Measurements from ENCODE around the gene FAM107B. TPM values are rescaled to one million over a fixed set of nuclear protein-coding genes. Genes with fewer than 3 reads are reported as not detected.
A peak's percentile ranks its signal among the peaks of the same experiment; 100 is the strongest.
"Not testable (repeated sequence)": the region's sequence is repeated elsewhere in the genome, so short reads cannot be mapped to it uniquely, and the experiment has no call there.

The FAM107B gene
- 22.0 TPM for polyA plus RNA-seq (2013, experiment 1 of 2)
- 22.8 TPM for polyA plus RNA-seq (2013, experiment 2 of 2)

DNA sequence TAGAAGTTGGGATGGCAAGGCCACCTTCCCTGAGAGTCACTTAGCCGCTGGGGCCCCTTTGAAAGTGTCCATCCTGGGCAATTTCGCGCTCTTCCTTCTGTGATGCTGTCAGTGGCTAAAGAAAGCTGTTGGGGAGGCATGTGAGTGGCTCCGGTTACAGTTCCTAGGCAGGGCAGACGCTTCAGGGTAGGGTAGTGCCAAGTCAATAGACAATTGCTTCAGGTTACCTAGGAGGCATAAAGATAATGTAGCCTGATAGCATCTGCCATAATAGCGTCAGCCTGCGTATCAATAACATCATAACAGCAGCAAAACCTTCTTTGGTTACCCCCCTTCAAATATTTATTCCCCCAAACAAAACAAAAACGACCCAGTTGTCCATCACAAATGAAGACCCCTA is at the start of gene FAM107B:
FAM107B (minus strand) TSS at position 101 of the 400 bp plus-strand sequence. CDS start 234 bp downstream, outside the sequence.
- Histone ChIP-seq H3K27me3 (ENCODE audit: insufficient read depth, low read length) (no peaks in the 10 kb centered on the region), H3K4me3 (ENCODE audit: low read length) (no peak within 1 kb of the TSS), H3K9ac (ENCODE audit: low read depth, low read length) (no peak within 1 kb of the TSS), H3K27ac (ENCODE audit: low read depth, low read length) (no peak within 1 kb of the TSS), H3K9me3 (ENCODE audit: insufficient read depth, low read depth, low read length) (no peaks in the 10 kb centered on the region), H3K4me1 (ENCODE audit: insufficient read depth, low read length) (no peaks in the 10 kb centered on the region), H3K36me3 (ENCODE audit: insufficient read depth, low read length) (no peaks in the 10 kb centered on the region)
- WGBS = 94% methylated on average over 8 of the region's 8 CpGs

GRCh38 chr10:14823966-14824365 is 49.3 kb upstream of the FAM107B start:
- Histone ChIP-seq H3K36me3 (ENCODE audit: insufficient read depth, low read length) (no peaks in the 10 kb centered on the region), H3K9ac (ENCODE audit: low read depth, low read length) (no peak overlapping the region), H3K27ac (ENCODE audit: low read depth, low read length) (no peak overlapping the region), H3K4me3 (ENCODE audit: low read length) (no peak overlapping the region), H3K4me1 (ENCODE audit: insufficient read depth, low read length) (peaks cover 10% of the 10 kb centered on the region; the same call in 1 of the 2 replicates), H3K27me3 (ENCODE audit: insufficient read depth, low read length) (no peaks in the 10 kb centered on the region), H3K9me3 (ENCODE audit: insufficient read depth, low read depth, low read length) (no peaks in the 10 kb centered on the region)
- WGBS = 93% methylated on average over 3 of the region's 3 CpGs

DNA sequence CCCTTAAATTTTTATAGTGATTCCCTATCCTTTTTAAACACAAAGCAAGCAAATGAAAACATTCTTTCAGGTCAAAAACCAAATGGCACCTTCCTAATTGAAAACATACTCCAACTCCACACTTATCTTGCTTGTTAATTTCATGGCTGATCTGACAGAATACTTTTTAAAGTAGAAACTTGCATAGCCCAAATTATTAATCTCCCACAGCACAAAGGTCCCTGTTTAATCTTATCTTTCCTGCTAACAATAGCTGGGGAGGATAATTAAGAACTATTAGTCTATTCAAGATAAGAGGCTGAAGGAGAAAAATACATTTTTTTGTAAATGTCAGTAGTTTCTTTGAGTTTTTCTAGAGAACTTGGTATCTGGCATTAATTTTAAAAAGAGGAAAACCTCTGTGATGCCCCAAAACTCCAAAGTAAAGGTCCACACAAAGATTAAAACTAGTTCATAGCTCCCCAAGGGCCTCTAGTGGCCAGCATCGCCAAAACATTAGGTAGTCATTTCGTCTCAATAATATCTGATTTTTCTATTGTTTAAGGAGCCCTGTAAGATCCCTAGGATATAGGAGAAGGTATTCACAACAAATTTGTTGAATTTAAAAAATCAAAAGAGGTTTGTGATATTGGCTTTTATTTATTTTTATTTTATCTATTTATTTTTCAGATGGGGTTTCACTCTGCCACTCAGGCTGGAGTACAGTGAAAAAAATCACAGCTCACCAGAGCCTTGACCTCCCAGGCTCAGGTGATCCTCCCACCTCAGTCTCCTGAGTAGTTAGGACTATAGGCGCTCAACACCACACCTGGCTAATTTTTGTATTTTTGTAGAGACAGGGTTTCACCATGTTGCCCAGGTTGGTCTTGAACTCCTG is 48.4 kb upstream of the FAM107B start:
- Histone ChIP-seq H3K27me3 (ENCODE audit: insufficient read depth, low read length) (no peaks in the 10 kb centered on the region), H3K27ac (ENCODE audit: low read depth, low read length) (no peak overlapping the region), H3K36me3 (ENCODE audit: insufficient read depth, low read length) (no peaks in the 10 kb centered on the region), H3K4me1 (ENCODE audit: insufficient read depth, low read length) (peaks cover 10% of the 10 kb centered on the region; the same call in 1 of the 2 replicates), H3K4me3 (ENCODE audit: low read length) (no peak overlapping the region), H3K9ac (ENCODE audit: low read depth, low read length) (no peak overlapping the region), H3K9me3 (ENCODE audit: insufficient read depth, low read depth, low read length) (no peaks in the 10 kb centered on the region)
- 92% methylated on average over 1 of the region's 3 CpGs for WGBS

DNA sequence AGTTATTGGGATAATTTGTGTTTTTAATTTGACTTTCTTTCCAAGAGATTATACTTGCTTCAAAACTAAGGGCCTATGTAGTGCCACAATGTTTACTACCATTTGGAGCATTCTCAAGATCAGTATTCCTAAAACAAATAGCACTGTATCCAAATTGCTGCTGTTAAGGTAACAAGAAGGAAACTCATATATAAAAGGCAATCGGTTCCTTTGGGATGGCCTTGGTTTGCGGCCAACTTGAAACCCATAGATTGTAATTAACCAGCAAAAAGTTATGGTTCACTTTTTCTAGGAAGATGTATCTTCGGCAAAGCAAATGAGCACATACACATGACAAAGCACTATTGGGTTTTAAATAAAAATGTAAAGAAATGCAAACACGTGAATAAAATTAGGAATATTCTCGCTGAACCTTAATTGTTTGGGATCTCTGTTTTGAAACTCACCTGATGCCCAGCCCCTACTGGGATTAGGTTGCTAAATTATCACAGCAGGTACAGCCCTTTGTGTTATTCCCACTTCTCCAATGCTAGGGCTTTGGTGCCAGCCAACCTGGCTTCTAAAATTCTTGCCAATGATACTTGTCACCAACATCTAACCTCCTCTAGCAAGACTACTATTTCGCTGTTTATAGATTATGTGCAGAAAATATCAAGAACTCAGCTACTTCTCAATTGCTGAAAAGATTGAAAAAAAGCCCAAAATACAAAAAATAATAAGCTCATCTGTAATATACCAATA is 47.1 kb upstream of the FAM107B start:
- H3K4me3 ChIP-seq (ENCODE audit: low read length) = no peak overlapping the region
- WGBS = 87% methylated on average over 5 of the region's 6 CpGs
- H3K27me3 ChIP-seq (ENCODE audit: insufficient read depth, low read length) = no peaks in the 10 kb centered on the region
- no peaks in the 10 kb centered on the region for H3K9me3 ChIP-seq (ENCODE audit: insufficient read depth, low read depth, low read length)
- no peaks in the 10 kb centered on the region for H3K36me3 ChIP-seq (ENCODE audit: insufficient read depth, low read length)
- H3K9ac ChIP-seq (ENCODE audit: low read depth, low read length) = no peak overlapping the region
- peaks cover 10% of the 10 kb centered on the region; the same call in 1 of the 2 replicates for H3K4me1 ChIP-seq (ENCODE audit: insufficient read depth, low read length)
- H3K27ac ChIP-seq (ENCODE audit: low read depth, low read length) = 0 out of 2 replicates have a peak overlapping the region, but pooled peaks have one; percentile 18

GRCh38 chr10:14820775-14821154 is 46.1 kb upstream of the FAM107B start:
- 87% methylated on average over 5 of the region's 5 CpGs for WGBS
- peaks cover 10% of the 10 kb centered on the region; the same call in 1 of the 2 replicates for H3K4me1 ChIP-seq (ENCODE audit: insufficient read depth, low read length)
- no peak overlapping the region for H3K4me3 ChIP-seq (ENCODE audit: low read length)
- H3K36me3 ChIP-seq (ENCODE audit: insufficient read depth, low read length) = no peaks in the 10 kb centered on the region
- no peaks in the 10 kb centered on the region for H3K9me3 ChIP-seq (ENCODE audit: insufficient read depth, low read depth, low read length)
- no peak overlapping the region for H3K27ac ChIP-seq (ENCODE audit: low read depth, low read length)
- no peak overlapping the region for H3K9ac ChIP-seq (ENCODE audit: low read depth, low read length)
- H3K27me3 ChIP-seq (ENCODE audit: insufficient read depth, low read length) = no peaks in the 10 kb centered on the region

DNA sequence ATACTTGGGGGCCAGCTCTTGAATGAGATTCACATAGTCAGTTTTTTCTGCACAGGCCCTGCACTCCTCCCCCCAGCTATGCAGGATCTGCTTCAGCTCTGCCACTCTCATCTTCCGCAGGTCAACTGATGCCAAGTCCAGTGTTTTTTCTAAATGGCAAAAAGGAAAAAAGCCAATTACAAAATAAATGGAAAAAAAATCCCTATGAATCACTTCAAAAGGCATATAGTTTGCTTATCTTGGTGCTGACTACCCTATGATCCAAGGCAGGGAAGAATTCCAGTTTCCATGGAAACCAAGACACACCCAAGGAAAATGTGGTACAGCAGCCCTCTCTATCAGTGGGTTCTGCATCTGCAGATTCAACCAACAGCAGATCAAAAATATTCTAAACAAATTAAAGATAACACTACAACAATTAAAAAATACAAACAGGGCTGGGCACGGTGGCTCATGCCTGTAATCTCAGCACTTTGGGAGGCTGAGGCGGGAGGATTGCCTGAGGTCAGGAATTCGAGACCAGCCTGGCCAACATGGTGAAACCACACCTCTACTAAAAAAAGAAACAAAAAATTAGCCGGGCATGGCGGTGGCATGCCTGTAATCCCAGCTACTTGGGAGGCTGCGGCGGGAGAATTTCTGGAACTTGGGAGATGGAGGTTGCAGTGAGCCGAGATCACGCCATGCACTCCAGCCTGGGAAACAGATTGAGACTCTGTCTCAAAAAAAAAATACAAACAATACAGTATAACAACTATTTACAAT is 45.5 kb upstream of the FAM107B start:
- Histone ChIP-seq H3K4me3 (ENCODE audit: low read length) (no peak overlapping the region), H3K27me3 (ENCODE audit: insufficient read depth, low read length) (no peaks in the 10 kb centered on the region), H3K36me3 (ENCODE audit: insufficient read depth, low read length) (no peaks in the 10 kb centered on the region), H3K27ac (ENCODE audit: low read depth, low read length) (no peak overlapping the region), H3K4me1 (ENCODE audit: insufficient read depth, low read length) (peaks cover 10% of the 10 kb centered on the region; the same call in 1 of the 2 replicates), H3K9ac (ENCODE audit: low read depth, low read length) (no peak overlapping the region), H3K9me3 (ENCODE audit: insufficient read depth, low read depth, low read length) (no peaks in the 10 kb centered on the region)
- WGBS = 94% methylated on average over 10 of the region's 10 CpGs

- H3K27ac ChIP-seq (ENCODE audit: low read depth, low read length); H3K9ac ChIP-seq (ENCODE audit: low read depth, low read length); H3K36me3 ChIP-seq (ENCODE audit: insufficient read depth, low read length); H3K4me1 ChIP-seq (ENCODE audit: insufficient read depth, low read length); H3K27me3 ChIP-seq (ENCODE audit: insufficient read depth, low read length); H3K9me3 ChIP-seq (ENCODE audit: insufficient read depth, low read depth, low read length); H3K4me3 ChIP-seq (ENCODE audit: low read length): not testable (repeated sequence)
- 97% methylated on average over 7 of the region's 7 CpGs for WGBS
Observed at GRCh38 chr10:14816717-14817116, 42.0 kb upstream of the FAM107B start.

GRCh38 chr10:14815681-14816080 is 41.0 kb upstream of the FAM107B start:
- WGBS = 98% methylated on average over 6 of the region's 6 CpGs

DNA sequence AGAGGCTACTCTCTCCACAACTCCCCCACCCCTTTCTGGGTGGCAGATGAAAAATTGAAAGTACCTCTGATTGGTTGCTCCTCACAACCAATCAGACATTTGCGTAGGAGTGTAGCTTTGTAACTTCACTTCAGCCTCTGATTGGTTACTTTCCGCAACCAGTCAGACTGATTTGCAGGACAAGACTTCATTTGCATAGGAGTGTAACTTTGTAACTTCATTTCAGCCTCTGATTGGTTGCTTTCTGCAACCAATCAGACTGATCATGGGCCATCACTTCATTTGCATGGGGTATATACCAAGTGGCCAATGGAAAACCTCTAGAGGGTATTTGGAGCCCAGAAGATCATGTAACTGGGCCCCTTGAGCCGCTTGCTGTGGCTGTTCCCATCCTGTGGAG is 37.6 kb upstream of the FAM107B start:
- Histone ChIP-seq H3K9ac (ENCODE audit: low read depth, low read length) (no peak overlapping the region), H3K4me3 (ENCODE audit: low read length) (no peak overlapping the region), H3K27ac (ENCODE audit: low read depth, low read length) (no peak overlapping the region), H3K4me1 (ENCODE audit: insufficient read depth, low read length) (peaks cover 9% of the 10 kb centered on the region; the same call in 1 of the 2 replicates), H3K9me3 (ENCODE audit: insufficient read depth, low read depth, low read length) (no peaks in the 10 kb centered on the region), H3K27me3 (ENCODE audit: insufficient read depth, low read length) (no peaks in the 10 kb centered on the region), H3K36me3 (ENCODE audit: insufficient read depth, low read length) (no peaks in the 10 kb centered on the region)
- 96% methylated on average over 3 of the region's 3 CpGs for WGBS

More at GRCh38 chr10:14815681-14816080, 41.0 kb upstream of the FAM107B start:
- H3K4me1 ChIP-seq (ENCODE audit: insufficient read depth, low read length) = peaks cover 9% of the 10 kb centered on the region; the same call in 1 of the 2 replicates
- no peak overlapping the region for H3K9ac ChIP-seq (ENCODE audit: low read depth, low read length)
- no peaks in the 10 kb centered on the region for H3K9me3 ChIP-seq (ENCODE audit: insufficient read depth, low read depth, low read length)
- H3K27me3 ChIP-seq (ENCODE audit: insufficient read depth, low read length) = no peaks in the 10 kb centered on the region
- H3K36me3 ChIP-seq (ENCODE audit: insufficient read depth, low read length) = no peaks in the 10 kb centered on the region
- no peak overlapping the region for H3K4me3 ChIP-seq (ENCODE audit: low read length)
- no peak overlapping the region for H3K27ac ChIP-seq (ENCODE audit: low read depth, low read length)

- Histone ChIP-seq H3K27ac (ENCODE audit: low read depth, low read length) (no peak overlapping the region), H3K36me3 (ENCODE audit: insufficient read depth, low read length) (no peaks in the 10 kb centered on the region), H3K9ac (ENCODE audit: low read depth, low read length) (no peak overlapping the region), H3K9me3 (ENCODE audit: insufficient read depth, low read depth, low read length) (no peaks in the 10 kb centered on the region), H3K27me3 (ENCODE audit: insufficient read depth, low read length) (no peaks in the 10 kb centered on the region), H3K4me3 (ENCODE audit: low read length) (no peak overlapping the region), H3K4me1 (ENCODE audit: insufficient read depth, low read length) (peaks cover 9% of the 10 kb centered on the region; the same call in 1 of the 2 replicates)
- WGBS = 82% methylated on average over 9 of the region's 9 CpGs
Observed at GRCh38 chr10:14810969-14811953, 36.6 kb upstream of the FAM107B start.
